Caki2 (cell line): ENCODE data around the gene CHKA. TPM values are rescaled to one million over a fixed set of nuclear protein-coding genes. Genes with fewer than 3 reads are reported as not detected.

ENCODE experiments used
- total RNA-seq: library from RNA; depleted of rRNA; stranded (reverse); fragments of >200 nt; shearing (Covaris generic); gene quantifications from 2 replicates; pipeline ENCODE4 v1.2.3, GENCODE V29; 2014; ENCODE audit warnings: low replicate concordance; rRNA removed

Gene CHKA
- total RNA-seq, 1 experiment from 2014 or later = 24.0 TPM

Other genes with a start within 250 kb of the CHKA start
- 44.3 and 60.6 TPM in 2 replicates for gene UNC93B1, start 117.3 kb downstream of the CHKA start, total RNA-seq
- 77.5 and 85.5 TPM in 2 replicates for gene ALDH3B1, start 111.1 kb downstream of the CHKA start, total RNA-seq
- 129 and 207 TPM in 2 replicates for gene NDUFS8, start 90.7 kb downstream of the CHKA start, total RNA-seq
- 23.9 and 24.0 TPM in 2 replicates for gene TCIRG1, start 82.4 kb downstream of the CHKA start, total RNA-seq
- 2.2 and 3.8 TPM in 2 replicates for gene KMT5B, start 91.9 kb upstream of the CHKA start, total RNA-seq
- gene C11orf24, start 150.6 kb upstream of the CHKA start, total RNA-seq = 20.1 and 22.6 TPM in 2 replicates
- gene LRP5, start 191.2 kb upstream of the CHKA start, total RNA-seq = 13.5 and 15.4 TPM in 2 replicates